ENCODE data around the gene DYNLT3. TPM values are rescaled to one million over a fixed set of nuclear protein-coding genes. Genes with fewer than 3 reads are reported as not detected.

The DYNLT3 gene
- polyA plus RNA-seq (ENCODE audit: insufficient read depth in 1 of 5, insufficient read length in 5 of 5, low replicate concordance in 1 of 5) = 10 to 100 TPM; 29.4 to 48.0 (median 38.5) TPM
- long read RNA-seq, donor 1, transcript DYNLT3-201 (5 exons, 2,217 nt) = major isoform, 35 of 35 reads
- long read RNA-seq, donor 1, partial matches to known transcripts = 0 of 35 reads
- long read RNA-seq, donor 1, other reads (novel, unspliced or antisense) = 0 of 35 reads
- long read RNA-seq, donor 2, transcript DYNLT3-201 (5 exons, 2,217 nt) = major isoform, 12 of 12 reads
- long read RNA-seq, donor 2, partial matches to known transcripts = 0 of 12 reads
- long read RNA-seq, donor 2, other reads (novel, unspliced or antisense) = 0 of 12 reads
- long read RNA-seq, donor 3, transcript DYNLT3-201 (5 exons, 2,217 nt) = major isoform, 15 of 15 reads
- long read RNA-seq, donor 3, partial matches to known transcripts = 0 of 15 reads
- long read RNA-seq, donor 3, other reads (novel, unspliced or antisense) = 0 of 15 reads
- long read RNA-seq, donor 4, transcript DYNLT3-201 (5 exons, 2,217 nt) = major isoform, 8 of 8 reads
- long read RNA-seq, donor 4, partial matches to known transcripts = 0 of 8 reads
- long read RNA-seq, donor 4, other reads (novel, unspliced or antisense) = 0 of 8 reads
- long read RNA-seq, donor 5, transcript DYNLT3-201 (5 exons, 2,217 nt) = major isoform, 33 of 34 reads
- long read RNA-seq, donor 5, partial matches to known transcripts = 0 of 34 reads
- long read RNA-seq, donor 5, other reads (novel, unspliced or antisense) = 0 of 34 reads
- long read RNA-seq, donor 6, transcript DYNLT3-201 (5 exons, 2,217 nt) = major isoform, 23 of 24 reads
- long read RNA-seq, donor 6, partial matches to known transcripts = 0 of 24 reads
- long read RNA-seq, donor 6, other reads (novel, unspliced or antisense) = 0 of 24 reads
- long read RNA-seq, donor 7, transcript DYNLT3-201 (5 exons, 2,217 nt) = major isoform, 19 of 19 reads
- long read RNA-seq, donor 7, partial matches to known transcripts = 0 of 19 reads
- long read RNA-seq, donor 7, other reads (novel, unspliced or antisense) = 0 of 19 reads
- long read RNA-seq, donor 8, transcript DYNLT3-201 (5 exons, 2,217 nt) = major isoform, 8 of 8 reads
- long read RNA-seq, donor 8, partial matches to known transcripts = 0 of 8 reads
- long read RNA-seq, donor 8, other reads (novel, unspliced or antisense) = 0 of 8 reads

GRCh38 chrX:37846934-37847732, at the start of gene DYNLT3:
Gene DYNLT3 (minus strand): TSS chrX:37847571. CDS start chrX:37847510, 61 bp downstream.
- DNase-seq = peak; percentile 78 to 80

DNA sequence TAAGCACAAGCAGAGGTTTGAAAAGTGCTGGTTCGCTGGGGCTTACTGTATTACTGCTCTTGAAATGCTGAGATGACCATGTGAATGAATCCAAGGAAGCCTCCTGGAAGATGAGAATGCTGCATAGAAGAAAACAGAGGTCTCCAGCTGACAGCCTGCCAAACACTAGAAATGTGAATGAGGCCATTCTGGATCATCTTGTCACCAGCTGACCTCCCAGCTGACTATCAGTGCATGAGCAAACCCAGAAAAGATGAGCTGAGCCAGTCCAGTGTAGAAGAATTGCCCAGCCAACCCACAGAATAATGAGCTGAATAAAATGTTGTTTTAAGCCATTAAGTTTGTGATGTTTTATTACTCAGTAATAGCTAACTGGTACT, 49.1 kb upstream of the DYNLT3 start:
- no peak for DNase-seq

DNA sequence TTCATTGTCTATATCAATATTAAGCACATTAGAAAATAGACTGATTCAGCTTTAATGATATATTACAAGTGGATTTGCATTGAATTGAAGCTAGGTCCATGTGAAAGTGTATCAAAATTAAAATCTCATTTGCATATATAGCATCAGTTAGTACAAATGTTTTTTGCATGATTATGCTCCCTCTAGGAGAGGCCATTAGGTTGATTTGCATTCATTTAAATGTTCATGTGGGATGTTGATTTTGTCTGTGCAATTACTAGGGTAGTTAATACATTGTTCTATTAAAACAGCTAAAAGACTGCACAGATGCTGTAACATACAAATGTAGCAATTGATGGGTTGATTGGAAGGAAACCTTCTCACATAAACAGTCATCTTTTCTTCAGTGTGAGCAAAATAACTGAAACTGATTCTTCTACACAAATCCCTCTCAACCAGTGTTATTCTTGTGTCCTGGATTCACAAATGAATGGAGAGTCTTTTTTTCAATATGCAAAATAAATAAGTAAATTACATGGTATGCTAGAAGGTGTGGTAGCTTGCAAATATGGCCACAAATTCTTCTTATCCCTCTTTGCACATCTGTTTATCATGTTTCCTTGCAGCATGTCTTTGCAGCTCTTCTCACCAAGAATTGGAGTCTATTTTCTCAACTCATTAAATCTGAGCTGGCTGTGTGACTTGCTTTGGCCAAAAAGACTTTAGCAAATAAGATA, 48.6 kb upstream of the DYNLT3 start:
- DNase-seq = no peak

DNA sequence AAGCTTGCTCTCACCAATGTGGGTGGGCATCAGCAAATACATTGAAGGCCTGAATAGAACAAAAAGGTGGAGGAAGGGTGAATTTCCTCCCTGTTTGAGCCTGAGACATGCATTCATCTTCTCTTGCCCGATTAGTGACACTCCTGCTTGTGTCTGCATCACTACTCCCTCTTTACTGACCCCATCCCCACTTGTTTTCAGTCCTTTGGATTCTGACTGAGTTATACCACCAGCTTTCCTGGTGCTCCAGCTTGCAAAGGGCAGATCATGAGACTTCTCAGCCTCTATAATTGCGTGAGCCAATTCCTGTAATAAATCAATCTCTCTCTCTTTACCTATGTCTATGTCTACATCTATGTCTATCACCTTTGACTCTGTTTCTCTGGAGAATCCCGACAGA, 47.4 kb upstream of the DYNLT3 start:
- DNase-seq = no peak

- no peak for DNase-seq
Measured at GRCh38 chrX:37888010-37888409, 40.6 kb upstream of the DYNLT3 start.

GRCh38 chrX:37887347-37887746, 40.0 kb upstream of the DYNLT3 start:
- no peak for DNase-seq

- no peak for DNase-seq
Measured at GRCh38 chrX:37883196-37883595, 35.8 kb upstream of the DYNLT3 start.

DNA sequence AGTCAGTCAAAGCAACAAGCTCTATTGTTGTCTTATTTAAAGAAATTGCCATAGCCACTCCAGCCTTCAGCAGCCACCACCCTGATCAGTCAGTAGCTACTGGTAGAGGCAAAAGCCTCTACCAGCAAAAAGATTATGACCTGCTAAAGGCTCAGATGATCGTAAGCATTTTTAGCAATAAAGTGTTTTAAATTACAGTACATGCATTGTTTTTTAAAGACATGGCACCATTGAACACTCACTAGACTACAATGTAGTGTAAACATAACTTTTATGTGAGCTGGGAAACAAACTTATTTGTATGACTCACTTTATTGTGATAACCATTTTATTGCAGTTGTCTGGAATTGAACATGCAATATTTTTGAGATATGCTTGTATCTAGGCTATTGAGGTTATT, 32.3 kb upstream of the DYNLT3 start:
- DNase-seq = no peak

- DNase-seq = no peak
Measured at GRCh38 chrX:37876716-37877115, 29.3 kb upstream of the DYNLT3 start.

DNA sequence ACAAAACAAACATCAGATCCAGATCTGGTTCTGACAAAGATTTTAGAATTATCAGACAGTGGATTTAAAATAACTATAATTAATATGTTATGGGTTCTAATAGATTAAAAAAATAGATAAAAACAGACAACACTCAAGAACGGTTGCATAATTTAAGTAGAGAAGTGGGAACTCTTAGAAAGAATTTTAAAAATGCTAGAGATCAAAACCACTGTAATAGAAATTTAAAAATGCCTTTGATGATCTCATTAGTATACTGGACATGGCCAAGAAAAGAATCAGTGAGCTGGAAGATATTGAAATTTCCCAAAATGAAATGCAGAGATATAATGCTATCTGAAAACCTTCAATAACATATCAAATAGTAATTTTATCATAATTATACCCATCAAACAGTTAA, 28.3 kb upstream of the DYNLT3 start:
- no peak for DNase-seq

DNA sequence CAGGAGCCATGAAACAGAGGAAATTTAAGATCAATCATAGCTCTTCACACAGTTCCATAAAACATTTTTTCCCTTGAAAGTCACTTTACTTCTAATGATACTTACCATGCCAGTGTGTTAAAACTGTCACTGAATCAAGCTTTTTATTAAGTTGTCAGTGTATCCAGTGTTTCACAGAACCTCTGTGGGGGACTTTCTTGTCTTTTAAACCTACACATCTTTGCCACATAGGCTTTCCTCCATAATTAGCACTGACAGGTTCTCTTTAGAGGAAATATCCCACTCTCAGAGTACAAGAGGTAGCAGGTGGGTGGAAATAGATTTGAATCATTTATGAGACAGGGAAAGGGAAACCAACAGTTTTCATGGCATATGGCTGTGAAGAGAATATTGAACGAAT, 25.8 kb upstream of the DYNLT3 start:
- no peak for DNase-seq

DNA sequence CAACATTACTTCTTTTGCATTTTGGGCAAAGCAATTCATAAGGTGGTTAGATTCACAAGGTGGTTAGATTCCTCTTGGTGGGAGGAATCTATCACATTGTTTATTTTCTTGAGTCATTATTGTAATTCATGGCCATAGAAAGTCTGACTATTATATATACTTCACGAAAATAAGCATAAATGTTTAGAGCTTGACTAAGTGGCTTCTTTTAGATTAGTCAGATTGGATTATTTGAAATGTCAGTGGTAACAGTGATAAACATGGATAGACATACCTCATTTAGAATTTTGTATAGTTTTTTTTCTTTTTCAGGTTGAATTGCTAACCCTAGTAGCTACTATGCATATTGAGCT, 24.9 kb upstream of the DYNLT3 start:
- no peak for DNase-seq

GRCh38 chrX:37871626-37872302, 24.4 kb upstream of the DYNLT3 start:
- no peak for DNase-seq

GRCh38 chrX:37867536-37868153, 20.3 kb upstream of the DYNLT3 start:
- DNase-seq = no peak

- no peak for DNase-seq
Measured at GRCh38 chrX:37863728-37864127, 16.4 kb upstream of the DYNLT3 start.

DNA sequence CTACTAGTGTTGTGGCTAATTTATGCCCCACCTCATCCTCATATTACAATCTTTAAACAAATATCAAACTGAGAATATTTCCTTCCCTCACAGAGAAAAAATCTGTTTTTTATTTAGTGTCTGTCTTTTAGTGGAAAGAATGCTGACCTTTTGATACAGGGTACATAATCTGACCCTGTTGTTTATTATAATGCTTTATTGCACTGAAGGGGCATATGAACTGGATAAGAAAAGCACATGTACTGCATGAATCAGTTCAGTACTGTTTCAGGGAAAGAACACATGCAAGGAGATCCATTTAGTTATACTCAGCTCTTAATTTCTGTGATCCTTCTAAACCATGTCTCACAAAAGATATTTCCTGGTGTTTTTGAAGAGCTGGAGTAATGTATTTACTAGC, 15.5 kb upstream of the DYNLT3 start:
- no peak for DNase-seq

DNA sequence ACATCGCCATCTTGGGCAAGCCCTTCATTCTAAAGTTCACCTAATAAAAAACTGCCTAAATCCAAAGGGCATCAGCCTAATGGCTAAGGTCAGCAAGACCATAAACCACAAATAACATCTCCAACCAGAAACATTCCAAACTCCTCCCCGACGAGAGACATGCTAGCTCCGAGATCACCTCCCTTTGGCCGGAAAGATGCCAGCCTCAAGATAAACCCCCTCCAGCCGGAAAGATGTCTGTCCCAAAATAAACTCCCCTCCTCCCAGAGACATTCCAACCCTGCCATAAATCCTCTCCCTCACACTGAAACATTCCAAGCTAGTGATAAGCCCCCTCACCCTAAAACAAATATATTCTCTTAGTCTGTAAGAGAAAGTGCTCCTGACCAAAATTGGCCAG, 13.3 kb upstream of the DYNLT3 start:
- DNase-seq = no peak

GRCh38 chrX:37854748-37855147, 7.4 kb upstream of the DYNLT3 start:
- no peak for DNase-seq

GRCh38 chrX:37854148-37854547, 6.8 kb upstream of the DYNLT3 start:
- no peak for DNase-seq

GRCh38 chrX:37847733-37848197, 394 bp upstream of the DYNLT3 start:
- no peak for DNase-seq

Measured in right lung (tissue), 10 donors.